Measurements from ENCODE around the gene GABARAPL2.

GABARAPL2 gene

DNA sequence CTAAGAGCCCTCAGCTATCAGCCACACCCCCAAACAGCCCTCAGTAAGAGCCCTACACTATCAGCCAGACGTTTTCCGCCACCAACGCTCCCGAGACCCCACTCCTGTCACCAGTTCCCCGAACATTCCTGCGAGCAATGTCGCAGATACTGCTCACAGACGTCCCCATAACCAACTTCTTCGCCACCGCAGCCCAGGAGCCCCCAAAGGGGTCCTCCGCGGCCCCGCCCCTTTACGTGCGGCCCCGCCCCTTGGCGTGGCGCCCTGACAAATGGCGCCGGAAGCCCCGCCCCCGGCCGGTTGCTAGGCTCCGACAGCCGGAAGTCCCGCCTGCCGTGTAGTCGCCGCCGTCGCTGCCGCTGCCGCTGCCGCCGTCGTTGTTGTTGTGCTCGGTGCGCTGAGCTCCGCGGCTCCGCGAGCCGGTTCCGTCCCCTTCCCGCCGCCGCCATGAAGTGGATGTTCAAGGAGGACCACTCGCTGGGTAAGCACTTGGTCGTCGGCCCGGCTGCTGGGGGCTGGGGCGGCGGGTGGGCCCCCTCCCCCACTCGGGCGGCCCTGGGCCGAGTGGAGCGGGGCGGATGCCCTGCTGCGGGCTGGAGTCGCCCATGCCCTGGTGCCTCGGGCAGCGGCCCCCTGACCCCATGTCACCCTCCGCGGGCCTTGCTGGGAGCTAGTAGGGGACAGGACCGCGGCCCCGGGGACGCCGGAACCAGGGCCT, at the start of gene GABARAPL2:
Gene GABARAPL2 (plus strand): TSS at position 340 of the 718 bp plus-strand sequence. CDS start 108 bp downstream, at position 448.
- Histone ChIP-seq H3K9me3 (ENCODE audit: control insufficient read depth in 2 of 2, low read length in 2 of 2) (no peaks in the 10 kb centered on the region), H3K4me1 (ENCODE audit: control insufficient read depth in 2 of 2, insufficient read depth in 2 of 2, low read length in 2 of 2) (peaks cover 18 to 22% of the 10 kb centered on the region in 2 donors), H3K4me3 (ENCODE audit: low read length in 2 of 2) (peak within 1 kb of the TSS; percentile 83 to 91), H3K27ac (ENCODE audit: low read depth in 2 of 2, low read length in 2 of 2) (peak within 1 kb of the TSS; percentile 76), H3K27me3 (ENCODE audit: control insufficient read depth in 2 of 2, insufficient read depth in 2 of 2, low read length in 2 of 2) (peaks cover 0 to 1% of the 10 kb centered on the region in 2 donors), H3K36me3 (ENCODE audit: control insufficient read depth in 2 of 2, insufficient read depth in 2 of 2, low read length in 2 of 2) (peaks cover 18 to 32% of the 10 kb centered on the region in 2 donors), H3K9ac (ENCODE audit: low read depth in 1 of 2, low read length in 2 of 2) (peak within 1 kb of the TSS; percentile 86 to 88)

DNA sequence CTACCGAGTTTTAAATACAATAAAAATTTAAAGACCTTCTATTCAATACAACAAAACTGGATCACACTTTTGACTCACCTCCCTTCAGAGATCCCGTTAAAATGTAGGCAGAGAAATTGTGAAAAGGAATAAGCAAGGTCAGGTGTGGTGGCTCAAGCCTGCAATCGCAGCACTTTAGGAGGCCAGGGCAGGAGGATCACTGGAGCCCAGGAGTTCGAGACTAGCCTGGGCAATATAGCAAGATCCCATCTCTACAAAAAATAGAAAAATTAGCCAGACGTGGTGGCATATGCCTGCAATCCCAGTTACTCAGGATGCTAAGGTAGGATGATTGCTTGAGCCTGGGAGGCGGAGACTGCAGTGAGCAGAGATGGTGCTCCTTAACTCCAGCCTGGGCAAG, 47.0 kb upstream of the GABARAPL2 start:
- Histone ChIP-seq H3K4me1 (ENCODE audit: control insufficient read depth in 2 of 2, insufficient read depth in 2 of 2, low read length in 2 of 2) (peaks cover 0 to 6% of the 10 kb centered on the region in 2 donors), H3K4me3 (ENCODE audit: low read length in 2 of 2) (no peak overlapping the region), H3K9me3 (ENCODE audit: control insufficient read depth in 2 of 2, low read length in 2 of 2) (no peaks in the 10 kb centered on the region), H3K9ac (ENCODE audit: low read depth in 1 of 2, low read length in 2 of 2) (no peak overlapping the region), H3K27me3 (ENCODE audit: control insufficient read depth in 2 of 2, insufficient read depth in 2 of 2, low read length in 2 of 2) (no peaks in the 10 kb centered on the region), H3K36me3 (ENCODE audit: control insufficient read depth in 2 of 2, insufficient read depth in 2 of 2, low read length in 2 of 2) (peaks cover 0 to 6% of the 10 kb centered on the region in 2 donors), H3K27ac (ENCODE audit: low read depth in 2 of 2, low read length in 2 of 2) (no peak overlapping the region)

DNA sequence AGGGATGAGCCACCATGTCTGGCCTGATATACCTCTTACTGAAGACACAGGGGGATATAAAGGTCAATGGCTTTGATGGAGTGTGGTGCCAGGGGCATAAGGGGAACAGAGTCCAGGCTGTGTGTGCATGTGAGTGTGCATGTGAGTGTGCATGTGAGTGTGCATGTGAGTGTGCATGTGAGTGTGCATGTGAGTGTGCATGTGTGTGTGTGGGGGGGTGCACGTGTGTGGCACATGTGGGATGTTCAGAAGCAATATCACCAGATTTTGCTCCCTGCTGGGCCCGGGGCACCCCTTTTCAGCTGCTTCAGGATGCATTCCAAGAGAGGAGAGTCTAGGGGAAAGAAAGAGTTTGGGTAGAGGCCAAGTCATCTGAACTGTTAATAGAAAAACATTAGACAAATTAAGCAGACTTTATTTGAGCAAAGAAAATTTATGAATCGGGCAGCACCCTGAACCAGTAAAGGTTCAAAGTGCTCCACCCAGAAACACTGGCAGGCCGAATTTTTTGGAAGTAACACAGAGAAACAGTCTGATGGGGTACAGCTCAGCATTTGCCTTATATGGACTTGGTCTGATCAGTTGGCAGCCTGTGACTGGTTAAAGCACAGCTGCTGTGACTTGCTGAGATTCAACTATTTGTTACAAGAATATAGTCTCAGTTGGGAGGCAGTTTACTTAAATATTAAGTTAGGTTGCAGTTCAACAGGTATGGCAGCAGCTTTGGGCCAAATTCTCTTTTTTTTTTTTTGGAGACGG, 40.0 kb upstream of the GABARAPL2 start:
- H3K27ac ChIP-seq (ENCODE audit: low read depth in 2 of 2, low read length in 2 of 2): no peak overlapping the region
- H3K27me3 ChIP-seq (ENCODE audit: control insufficient read depth in 2 of 2, insufficient read depth in 2 of 2, low read length in 2 of 2): no peaks in the 10 kb centered on the region
- no peak overlapping the region for H3K4me3 ChIP-seq (ENCODE audit: low read length in 2 of 2)
- peaks cover 0 to 13% of the 10 kb centered on the region in 2 donors for H3K4me1 ChIP-seq (ENCODE audit: control insufficient read depth in 2 of 2, insufficient read depth in 2 of 2, low read length in 2 of 2)
- no peak overlapping the region for H3K9ac ChIP-seq (ENCODE audit: low read depth in 1 of 2, low read length in 2 of 2)
- H3K9me3 ChIP-seq (ENCODE audit: control insufficient read depth in 2 of 2, low read length in 2 of 2): no peaks in the 10 kb centered on the region
- peaks cover 23 to 30% of the 10 kb centered on the region in 2 donors for H3K36me3 ChIP-seq (ENCODE audit: control insufficient read depth in 2 of 2, insufficient read depth in 2 of 2, low read length in 2 of 2)

DNA sequence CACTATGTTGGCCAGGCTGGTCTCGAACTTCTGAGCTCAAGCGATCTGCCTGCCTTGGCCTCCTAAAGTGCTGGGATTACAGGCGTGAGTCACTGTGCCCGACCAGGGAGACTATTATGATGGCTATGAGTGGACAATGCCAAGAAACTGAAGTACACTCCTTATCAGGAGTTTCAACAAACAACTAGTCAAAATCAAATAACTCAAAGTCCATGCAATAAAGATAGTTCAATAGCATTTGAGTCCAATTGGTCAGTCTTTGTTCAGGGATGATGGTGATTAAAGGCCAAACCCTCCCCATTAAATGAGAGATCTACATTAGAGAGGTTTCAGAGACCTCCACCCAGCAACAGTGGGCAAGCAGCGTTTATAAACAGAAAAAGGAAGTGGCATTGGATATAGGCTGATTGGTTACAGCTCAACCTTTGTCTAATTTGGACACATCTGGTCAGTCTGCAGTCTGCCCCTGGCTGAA, 38.3 kb upstream of the GABARAPL2 start:
- Histone ChIP-seq H3K4me3 (ENCODE audit: low read length in 2 of 2) (no peak overlapping the region), H3K27ac (ENCODE audit: low read depth in 2 of 2, low read length in 2 of 2) (peak overlapping the region; percentile 61 to 84), H3K9me3 (ENCODE audit: control insufficient read depth in 2 of 2, low read length in 2 of 2) (no peaks in the 10 kb centered on the region), H3K27me3 (ENCODE audit: control insufficient read depth in 2 of 2, insufficient read depth in 2 of 2, low read length in 2 of 2) (no peaks in the 10 kb centered on the region), H3K4me1 (ENCODE audit: control insufficient read depth in 2 of 2, insufficient read depth in 2 of 2, low read length in 2 of 2) (peaks cover 0 to 28% of the 10 kb centered on the region in 2 donors), H3K9ac (ENCODE audit: low read depth in 1 of 2, low read length in 2 of 2) (peak overlapping the region in 1 of 2 donors; percentile 12), H3K36me3 (ENCODE audit: control insufficient read depth in 2 of 2, insufficient read depth in 2 of 2, low read length in 2 of 2) (peaks cover 22 to 42% of the 10 kb centered on the region in 2 donors)

- Histone ChIP-seq H3K4me3 (ENCODE audit: low read length in 2 of 2) (no peak overlapping the region), H3K36me3 (ENCODE audit: control insufficient read depth in 2 of 2, insufficient read depth in 2 of 2, low read length in 2 of 2) (peaks cover 19 to 47% of the 10 kb centered on the region in 2 donors), H3K27ac (ENCODE audit: low read depth in 2 of 2, low read length in 2 of 2) (peak overlapping the region; percentile 61 to 84), H3K9me3 (ENCODE audit: control insufficient read depth in 2 of 2, low read length in 2 of 2) (no peaks in the 10 kb centered on the region), H3K4me1 (ENCODE audit: control insufficient read depth in 2 of 2, insufficient read depth in 2 of 2, low read length in 2 of 2) (peaks cover 2 to 36% of the 10 kb centered on the region in 2 donors), H3K27me3 (ENCODE audit: control insufficient read depth in 2 of 2, insufficient read depth in 2 of 2, low read length in 2 of 2) (no peaks in the 10 kb centered on the region), H3K9ac (ENCODE audit: low read depth in 1 of 2, low read length in 2 of 2) (no peak overlapping the region)
These were observed 36.9 kb upstream of the GABARAPL2 start for GRCh38 chr16:75529056-75529905.

- Histone ChIP-seq H3K9me3 (ENCODE audit: control insufficient read depth in 2 of 2, low read length in 2 of 2) (no peaks in the 10 kb centered on the region), H3K4me3 (ENCODE audit: low read length in 2 of 2) (no peak overlapping the region), H3K36me3 (ENCODE audit: control insufficient read depth in 2 of 2, insufficient read depth in 2 of 2, low read length in 2 of 2) (peaks cover 19 to 43% of the 10 kb centered on the region in 2 donors), H3K9ac (ENCODE audit: low read depth in 1 of 2, low read length in 2 of 2) (no peak overlapping the region), H3K27ac (ENCODE audit: low read depth in 2 of 2, low read length in 2 of 2) (no peak overlapping the region), H3K4me1 (ENCODE audit: control insufficient read depth in 2 of 2, insufficient read depth in 2 of 2, low read length in 2 of 2) (peaks cover 2 to 36% of the 10 kb centered on the region in 2 donors), H3K27me3 (ENCODE audit: control insufficient read depth in 2 of 2, insufficient read depth in 2 of 2, low read length in 2 of 2) (no peaks in the 10 kb centered on the region)
These were observed 36.2 kb upstream of the GABARAPL2 start for GRCh38 chr16:75529959-75530358.

GRCh38 chr16:75532142-75532765, 33.9 kb upstream of the GABARAPL2 start:
- H3K4me1 ChIP-seq (ENCODE audit: control insufficient read depth in 2 of 2, insufficient read depth in 2 of 2, low read length in 2 of 2): peaks cover 2 to 40% of the 10 kb centered on the region in 2 donors
- peak overlapping the region in 1 of 2 donors; percentile 39 for H3K4me3 ChIP-seq (ENCODE audit: low read length in 2 of 2)
- H3K9ac ChIP-seq (ENCODE audit: low read depth in 1 of 2, low read length in 2 of 2): peak overlapping the region in 1 of 2 donors; percentile 54
- H3K27ac ChIP-seq (ENCODE audit: low read depth in 2 of 2, low read length in 2 of 2): peak overlapping the region in 1 of 2 donors; percentile 34
- peaks cover 9 to 35% of the 10 kb centered on the region in 2 donors for H3K36me3 ChIP-seq (ENCODE audit: control insufficient read depth in 2 of 2, insufficient read depth in 2 of 2, low read length in 2 of 2)
- no peaks in the 10 kb centered on the region for H3K9me3 ChIP-seq (ENCODE audit: control insufficient read depth in 2 of 2, low read length in 2 of 2)
- no peaks in the 10 kb centered on the region for H3K27me3 ChIP-seq (ENCODE audit: control insufficient read depth in 2 of 2, insufficient read depth in 2 of 2, low read length in 2 of 2)

- H3K27ac ChIP-seq (ENCODE audit: low read depth in 2 of 2, low read length in 2 of 2): peak overlapping the region in 1 of 2 donors; percentile 34
- H3K36me3 ChIP-seq (ENCODE audit: control insufficient read depth in 2 of 2, insufficient read depth in 2 of 2, low read length in 2 of 2): peaks cover 9 to 35% of the 10 kb centered on the region in 2 donors
- peak overlapping the region in 1 of 2 donors; percentile 39 for H3K4me3 ChIP-seq (ENCODE audit: low read length in 2 of 2)
- H3K27me3 ChIP-seq (ENCODE audit: control insufficient read depth in 2 of 2, insufficient read depth in 2 of 2, low read length in 2 of 2): no peaks in the 10 kb centered on the region
- no peaks in the 10 kb centered on the region for H3K9me3 ChIP-seq (ENCODE audit: control insufficient read depth in 2 of 2, low read length in 2 of 2)
- H3K4me1 ChIP-seq (ENCODE audit: control insufficient read depth in 2 of 2, insufficient read depth in 2 of 2, low read length in 2 of 2): peaks cover 2 to 41% of the 10 kb centered on the region in 2 donors
- H3K9ac ChIP-seq (ENCODE audit: low read depth in 1 of 2, low read length in 2 of 2): peak overlapping the region in 1 of 2 donors; percentile 54
These were observed 33.4 kb upstream of the GABARAPL2 start for GRCh38 chr16:75532791-75533190.

GRCh38 chr16:75534560-75535205, 31.5 kb upstream of the GABARAPL2 start:
- Histone ChIP-seq H3K27ac (ENCODE audit: low read depth in 2 of 2, low read length in 2 of 2) (peak overlapping the region; percentile 86 to 95), H3K36me3 (ENCODE audit: control insufficient read depth in 2 of 2, insufficient read depth in 2 of 2, low read length in 2 of 2) (peaks cover 9 to 26% of the 10 kb centered on the region in 2 donors), H3K9me3 (ENCODE audit: control insufficient read depth in 2 of 2, low read length in 2 of 2) (no peaks in the 10 kb centered on the region), H3K4me3 (ENCODE audit: low read length in 2 of 2) (peak overlapping the region; percentile 74 to 83), H3K27me3 (ENCODE audit: control insufficient read depth in 2 of 2, insufficient read depth in 2 of 2, low read length in 2 of 2) (no peaks in the 10 kb centered on the region), H3K9ac (ENCODE audit: low read depth in 1 of 2, low read length in 2 of 2) (peak overlapping the region; percentile 20 to 96), H3K4me1 (ENCODE audit: control insufficient read depth in 2 of 2, insufficient read depth in 2 of 2, low read length in 2 of 2) (peaks cover 6 to 41% of the 10 kb centered on the region in 2 donors)

Data from mucosa of rectum (tissue), 2 donors.